ENCODE measurements around the gene PCNX2.
"Not testable (repeated sequence)": the region's sequence is repeated elsewhere in the genome, so short reads cannot be mapped to it uniquely, and the experiment has no call there.

PCNX2 gene

GRCh38 chr1:233144434-233144833, 151.1 kb downstream of the PCNX2 start:
- no peak for DNase-seq

DNA sequence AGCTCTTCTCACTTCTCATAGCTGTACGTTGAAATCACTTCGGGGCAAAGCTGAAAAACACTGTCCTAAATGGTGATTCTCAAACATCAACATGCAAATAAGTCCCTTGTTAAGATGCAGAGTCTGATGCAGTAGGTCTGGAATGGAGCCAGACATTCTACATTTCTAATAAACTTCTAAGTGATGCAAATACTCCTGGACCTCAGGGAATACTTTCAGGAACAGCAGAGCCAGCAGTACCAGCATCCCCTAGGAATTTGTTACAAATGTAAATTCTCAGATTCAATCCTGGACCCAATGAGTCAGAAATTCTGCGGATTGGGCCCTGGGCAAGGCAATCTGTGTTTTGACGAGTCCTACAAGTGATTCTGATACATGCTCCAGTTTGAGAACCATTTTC, 152.3 kb downstream of the PCNX2 start:
- DNase-seq = no peak

DNA sequence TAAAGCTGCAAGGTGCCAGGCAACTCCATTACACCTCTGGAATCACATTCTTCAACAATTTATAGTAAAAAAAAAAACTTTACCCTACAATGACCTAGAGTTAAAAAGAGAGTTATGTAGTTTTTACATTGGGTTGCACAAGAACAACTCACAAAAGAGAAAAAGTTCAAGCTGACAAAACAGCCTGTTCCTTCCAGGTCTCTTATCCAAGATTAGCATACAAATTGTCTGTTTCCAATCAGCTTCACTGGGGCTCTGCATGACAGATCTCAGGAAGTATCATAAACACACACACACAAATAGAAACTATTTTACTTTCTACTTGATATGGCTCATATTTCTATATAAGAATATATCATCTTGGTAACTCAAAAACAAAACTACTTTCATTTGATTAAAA, 154.6 kb downstream of the PCNX2 start:
- DNase-seq = no peak

DNA sequence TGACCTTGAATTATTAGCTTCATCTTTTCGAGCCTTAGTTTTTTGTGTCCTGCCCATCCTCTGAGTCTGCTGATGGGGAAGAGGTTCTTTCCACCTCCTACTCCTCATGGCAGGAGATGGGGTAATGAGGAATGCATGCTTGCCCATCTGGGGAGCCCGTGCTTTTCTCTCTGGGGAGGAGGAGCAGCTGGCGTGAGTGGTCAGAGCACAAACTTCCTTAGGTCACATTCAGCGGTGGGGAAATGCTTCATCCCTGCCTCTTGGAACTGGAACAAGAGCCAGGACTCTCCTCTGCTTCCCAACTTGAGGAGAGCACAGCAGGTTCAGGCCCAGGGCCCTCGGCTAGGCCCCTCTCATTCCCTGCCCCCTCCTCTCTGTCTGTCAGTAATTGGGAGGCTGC, 155.0 kb downstream of the PCNX2 start:
- DNase-seq = no peak

DNA sequence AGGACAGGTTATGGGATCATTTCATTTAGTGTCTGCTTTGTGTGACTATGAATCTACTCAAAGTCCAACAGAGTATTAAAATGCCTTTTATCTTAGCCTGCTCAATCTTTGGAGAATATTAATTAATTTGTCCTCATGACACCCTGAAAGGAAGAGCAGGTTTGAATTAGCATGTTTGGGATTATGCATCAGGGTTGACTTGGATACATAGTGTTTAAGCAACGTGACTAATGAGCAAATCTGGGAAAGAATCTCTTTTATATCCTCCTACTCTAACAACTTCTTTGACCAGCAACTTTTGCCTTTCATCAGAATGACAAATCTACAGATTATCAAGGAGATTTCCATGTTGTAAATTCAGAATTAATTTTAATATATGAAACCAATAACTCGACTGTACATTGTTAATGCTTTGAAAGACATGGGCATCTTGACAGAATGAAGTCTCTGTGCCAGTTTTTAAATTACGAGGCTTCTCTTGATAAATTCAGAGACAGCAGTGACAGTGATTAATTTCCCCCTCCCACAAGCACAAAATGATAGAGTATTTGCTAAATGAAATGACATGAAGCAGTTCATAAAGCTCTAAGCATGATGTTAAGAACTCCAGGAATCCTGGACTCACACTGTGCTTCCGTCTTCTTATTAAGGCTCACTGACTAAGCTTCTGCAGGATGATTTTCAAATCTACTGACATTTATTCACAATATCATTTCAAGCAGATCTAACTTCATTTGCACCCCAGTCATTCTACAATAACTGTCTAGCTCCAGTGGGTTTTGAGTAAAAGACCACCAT, 156.5 kb downstream of the PCNX2 start:
- DNase-seq = no peak

GRCh38 chr1:233135833-233136232, 159.7 kb downstream of the PCNX2 start:
- no peak for DNase-seq

GRCh38 chr1:233132445-233132844, 163.1 kb downstream of the PCNX2 start:
- DNase-seq = no peak

GRCh38 chr1:233129031-233129430, 166.5 kb downstream of the PCNX2 start:
- not testable (repeated sequence) for DNase-seq

- DNase-seq = no peak
These were observed 168.4 kb downstream of the PCNX2 start for GRCh38 chr1:233127157-233127556.

DNA sequence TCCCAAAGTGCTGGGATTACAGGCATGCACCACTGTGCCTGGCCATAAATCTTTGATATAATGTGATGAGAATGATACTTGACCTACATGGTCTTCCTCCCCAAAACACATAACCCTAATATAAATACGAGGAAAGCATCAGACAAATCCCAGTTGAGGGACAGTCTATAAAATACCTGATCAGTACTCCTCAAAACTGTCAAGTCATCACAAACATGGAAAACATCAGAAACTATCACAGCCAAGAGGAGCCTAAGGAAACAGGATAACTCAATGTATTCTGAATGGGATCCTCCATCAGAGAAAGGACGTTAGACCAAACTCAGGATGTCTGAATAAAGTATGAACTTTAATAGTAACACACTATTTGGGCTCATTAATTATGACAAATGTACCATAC, 172.7 kb downstream of the PCNX2 start:
- no peak for DNase-seq

- no peak for DNase-seq
These were observed 173.5 kb downstream of the PCNX2 start for GRCh38 chr1:233121947-233122559.

DNA sequence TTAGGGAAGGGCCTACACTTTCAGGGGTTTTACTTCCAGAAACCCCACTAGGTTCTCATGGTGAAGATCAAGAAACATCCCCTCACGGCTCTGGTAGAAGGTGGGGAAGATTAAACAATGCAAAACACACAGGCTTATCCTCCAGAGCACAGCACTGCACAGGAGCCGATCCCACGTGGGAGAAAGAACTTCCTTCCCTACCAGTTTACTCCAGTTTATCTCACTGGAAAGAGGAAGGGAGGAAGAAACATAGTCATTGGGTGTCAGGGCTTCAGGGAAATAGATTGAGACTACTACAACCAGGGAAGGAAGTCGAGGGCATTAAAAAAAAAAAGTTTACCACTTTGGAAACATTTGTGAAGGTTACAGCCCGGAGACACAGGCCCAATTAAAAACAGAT, 180.7 kb downstream of the PCNX2 start:
- DNase-seq = no peak

GRCh38 chr1:233114159-233114558, 181.4 kb downstream of the PCNX2 start:
- no peak for DNase-seq

GRCh38 chr1:233113009-233113879, 182.3 kb downstream of the PCNX2 start:
- no peak for DNase-seq

DNA sequence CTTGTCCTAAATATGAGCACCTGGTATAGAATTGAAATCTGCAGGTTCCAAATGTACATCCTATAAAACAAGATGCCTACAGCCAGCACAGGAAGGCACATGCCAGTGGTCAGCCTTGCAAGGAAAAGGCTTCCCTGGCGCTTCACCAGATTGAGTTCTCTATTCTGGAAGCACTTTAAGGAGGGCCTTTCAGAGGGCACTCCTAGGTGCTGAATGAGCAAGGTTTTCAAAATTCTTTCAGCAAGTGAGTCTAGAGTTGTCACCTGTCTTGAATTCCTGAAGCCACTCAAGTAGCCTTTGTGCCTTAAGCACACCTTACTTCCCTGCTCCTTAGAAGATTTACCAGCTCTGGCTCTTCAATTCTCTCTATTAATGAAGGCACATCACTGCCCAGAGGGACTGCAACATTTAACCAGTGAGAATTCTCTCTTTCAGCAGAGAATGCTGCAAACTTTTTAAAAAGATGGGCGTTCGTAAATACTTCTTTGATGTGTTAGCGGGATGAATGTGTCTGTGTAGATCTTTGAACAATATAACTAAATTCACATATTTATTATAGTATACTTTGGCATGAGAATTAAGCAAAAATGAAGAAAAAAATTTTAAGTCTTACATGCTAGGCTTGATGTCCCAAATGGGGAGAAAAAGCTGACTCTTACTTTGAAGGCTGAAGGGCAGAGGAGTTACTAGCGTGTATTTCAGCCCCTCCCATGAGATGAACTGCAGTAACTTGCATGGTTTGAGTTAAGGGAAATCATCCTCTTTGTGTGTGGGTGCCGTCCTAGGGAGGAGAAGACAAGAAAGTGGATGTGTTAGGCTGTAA, 183.1 kb downstream of the PCNX2 start:
- no peak for DNase-seq

GRCh38 chr1:233111731-233112130, 183.8 kb downstream of the PCNX2 start:
- no peak for DNase-seq

DNA sequence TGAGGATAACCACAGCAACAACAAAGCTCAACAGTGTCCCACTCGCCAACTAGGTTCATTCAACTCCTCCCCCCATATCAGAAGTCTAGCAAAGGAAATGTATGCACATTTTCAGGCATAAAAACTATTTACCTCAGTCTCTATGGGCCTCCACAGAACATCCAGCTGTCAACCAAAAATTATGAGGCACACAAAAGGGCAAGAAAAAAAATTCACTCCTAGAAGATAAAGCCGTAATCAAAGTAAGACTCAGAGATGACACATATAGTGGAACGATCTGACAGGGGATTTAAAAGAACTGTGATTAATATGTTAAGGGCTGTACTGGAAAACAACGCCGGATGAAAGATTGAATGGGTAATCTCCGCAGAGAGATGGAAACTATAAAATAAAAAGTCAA, 186.4 kb downstream of the PCNX2 start:
- no peak for DNase-seq

GRCh38 chr1:233107716-233108130, 187.8 kb downstream of the PCNX2 start:
- not testable (repeated sequence) for DNase-seq

GRCh38 chr1:233107130-233107660, 188.3 kb downstream of the PCNX2 start:
- no peak for DNase-seq

GRCh38 chr1:233105225-233105624, 190.3 kb downstream of the PCNX2 start:
- DNase-seq = no peak

GRCh38 chr1:233102341-233102740, 193.2 kb downstream of the PCNX2 start:
- no peak for DNase-seq

- no peak for DNase-seq
These were observed 197.5 kb downstream of the PCNX2 start for GRCh38 chr1:233097959-233098580.

All from activated T-cell treated with anti-CD3 and anti-CD28 coated beads for 4 hours (primary cell).